WTC11 (cell line): ENCODE data around the gene OTUB1. TPM values are rescaled to one million over a fixed set of nuclear protein-coding genes. Genes with fewer than 3 reads are reported as not detected.

Experiments
- ATAC-seq: fragments of 200-7000 bp; cut with Tn5 transposase; 2 replicates; pipeline ENCODE4 v1.10.0; 2021; ENCODE audit warnings: mild to moderate bottlenecking, moderate library complexity
- CTCF ChIA-PET: fragments of 300-600 bp; sonication (Branson Sonifier 250); formaldehyde crosslinking; loops from one replicate; lab custom pipeline; 2021; ENCODE audit warnings: antibody characterized with exemption; lab: Charles Lee
- POLR2A ChIA-PET: fragments of 350-600 bp; sonication (Branson Sonifier 250); formaldehyde crosslinking; loops from one replicate; lab custom pipeline; 2021; ENCODE audit warnings: antibody characterized with exemption; lab: Charles Lee
- DNase-seq: peaks from one replicate; pipeline ENCODE4 v3.0.0; 2021; ENCODE audit warnings: low spot score
- H3K27ac Mint-ChIP-seq: 2 replicates; pipeline ENCODE4 v1.8.0; 2021; ENCODE audit warnings: mixed read lengths
- H3K27me3 Mint-ChIP-seq: 2 replicates; pipeline ENCODE4 v1.8.0; 2021; ENCODE audit warnings: low read depth, mild to moderate bottlenecking, moderate library complexity, mixed read lengths
- H3K36me3 Mint-ChIP-seq: 2 replicates; pipeline ENCODE4 v1.8.0; 2021; ENCODE audit warnings: mixed read lengths
- H3K4me1 Mint-ChIP-seq: 2 replicates; pipeline ENCODE4 v1.8.0; 2022; ENCODE audit warnings: mixed read lengths
- H3K4me3 Mint-ChIP-seq: 2 replicates; pipeline ENCODE4 v1.8.0; 2021; ENCODE audit warnings: mild to moderate bottlenecking, moderate library complexity, mixed read lengths
- H3K9me3 Mint-ChIP-seq: 2 replicates; pipeline ENCODE4 v1.8.0; 2021; ENCODE audit warnings: mixed read lengths
- ATF1 ChIP-seq: sonication (generic); formaldehyde crosslinking; IDR thresholded peaks from 2 replicates; pipeline ENCODE4 v1.8.1; 2023; ENCODE audit warnings: mild to moderate bottlenecking, moderate library complexity, missing genetic modification reagents
- FOXJ3 ChIP-seq: sonication (generic); formaldehyde crosslinking; IDR thresholded peaks from 2 replicates; pipeline ENCODE4 v1.9.0; 2021; ENCODE audit warnings: missing genetic modification reagents, mild to moderate bottlenecking, borderline replicate concordance
- FOXP1 ChIP-seq: sonication (generic); formaldehyde crosslinking; IDR thresholded peaks from 2 replicates; pipeline ENCODE4 v1.8.0; 2022; ENCODE audit warnings: missing genetic modification reagents, mild to moderate bottlenecking, moderate library complexity, borderline replicate concordance
- GABPB1 ChIP-seq: sonication (generic); formaldehyde crosslinking; IDR thresholded peaks from 2 replicates; pipeline ENCODE4 v1.8.1; 2023; ENCODE audit warnings: mild to moderate bottlenecking, missing genetic modification reagents
- IRF2 ChIP-seq: sonication (generic); formaldehyde crosslinking; IDR thresholded peaks from 2 replicates; pipeline ENCODE4 v1.8.0; 2022; ENCODE audit warnings: low read depth, missing genetic modification reagents, borderline replicate concordance
- NR1H2 ChIP-seq: sonication (generic); formaldehyde crosslinking; IDR thresholded peaks from 2 replicates; pipeline ENCODE4 v1.9.0; 2021; ENCODE audit warnings: mild to moderate bottlenecking, moderate library complexity, missing genetic modification reagents
- PRRX2 ChIP-seq: fragments of 250-450 bp; sonication (Bioruptor Pico); IDR thresholded peaks from 2 replicates; pipeline ENCODE4 v1.8.0; 2021; ENCODE audit warnings: mild to moderate bottlenecking
- RORB ChIP-seq: fragments of 250-450 bp; sonication (Bioruptor Pico); IDR thresholded peaks from 2 replicates; pipeline ENCODE4 v1.9.0; 2021; ENCODE audit warnings: mild to moderate bottlenecking
- TEAD1 ChIP-seq: sonication (generic); formaldehyde crosslinking; IDR thresholded peaks from 2 replicates; pipeline ENCODE4 v1.8.0; 2022; ENCODE audit warnings: mild to moderate bottlenecking, missing genetic modification reagents
- TP53 ChIP-seq: sonication (generic); formaldehyde crosslinking; IDR thresholded peaks from 2 replicates; pipeline ENCODE4 v1.8.1; 2023; ENCODE audit warnings: mild to moderate bottlenecking, missing genetic modification reagents
- total RNA-seq: library from RNA; stranded (reverse); gene quantifications from 3 replicates; pipeline ENCODE4 v1.2.3, GENCODE V29; 2021
- TF ChIP-seq, protein P1 (sequence below): sonication (generic); formaldehyde crosslinking; IDR thresholded peaks from 2 replicates; pipeline ENCODE4 v1.8.0; 2022; ENCODE audit warnings: missing genetic modification reagents
- TF ChIP-seq, protein P2 (sequence below): sonication (generic); formaldehyde crosslinking; IDR thresholded peaks from 2 replicates; pipeline ENCODE4 v1.8.1; 2022; ENCODE audit warnings: missing genetic modification reagents, borderline replicate concordance
- TF ChIP-seq, protein P3 (sequence below): fragments of 250-450 bp; sonication (Bioruptor Pico); conservative IDR thresholded peaks from 2 replicates; pipeline ENCODE4 v1.9.0; 2021; ENCODE audit warnings: mild to moderate bottlenecking
- TF ChIP-seq, protein P4 (sequence below): sonication (generic); formaldehyde crosslinking; IDR thresholded peaks from 2 replicates; pipeline ENCODE4 v1.8.0; 2022; ENCODE audit warnings: mild to moderate bottlenecking, missing genetic modification reagents
- TF ChIP-seq, protein P5 (sequence below): fragments of 250-450 bp; sonication (Bioruptor Pico); IDR thresholded peaks from 2 replicates; pipeline ENCODE4 v1.9.0; 2021; ENCODE audit warnings: mild to moderate bottlenecking, borderline replicate concordance
- TF ChIP-seq, protein P6 (sequence below): sonication (generic); formaldehyde crosslinking; IDR thresholded peaks from 2 replicates; pipeline ENCODE4 v1.8.1; 2023; ENCODE audit warnings: mild to moderate bottlenecking, missing genetic modification reagents, moderate library complexity
- TF ChIP-seq, protein P7 (sequence below): sonication (generic); formaldehyde crosslinking; IDR thresholded peaks from 2 replicates; pipeline ENCODE4 v1.8.1; 2022; ENCODE audit warnings: mild to moderate bottlenecking, missing genetic modification reagents, moderate library complexity, borderline replicate concordance
- TF ChIP-seq, protein P8 (sequence below): sonication (generic); formaldehyde crosslinking; IDR thresholded peaks from 2 replicates; pipeline ENCODE4 v1.8.1; 2022; ENCODE audit warnings: mild to moderate bottlenecking, moderate library complexity, missing genetic modification reagents

OTUB1 gene
- total RNA-seq, 1 experiment from 2014 or later, result 112 TPM

DNA sequence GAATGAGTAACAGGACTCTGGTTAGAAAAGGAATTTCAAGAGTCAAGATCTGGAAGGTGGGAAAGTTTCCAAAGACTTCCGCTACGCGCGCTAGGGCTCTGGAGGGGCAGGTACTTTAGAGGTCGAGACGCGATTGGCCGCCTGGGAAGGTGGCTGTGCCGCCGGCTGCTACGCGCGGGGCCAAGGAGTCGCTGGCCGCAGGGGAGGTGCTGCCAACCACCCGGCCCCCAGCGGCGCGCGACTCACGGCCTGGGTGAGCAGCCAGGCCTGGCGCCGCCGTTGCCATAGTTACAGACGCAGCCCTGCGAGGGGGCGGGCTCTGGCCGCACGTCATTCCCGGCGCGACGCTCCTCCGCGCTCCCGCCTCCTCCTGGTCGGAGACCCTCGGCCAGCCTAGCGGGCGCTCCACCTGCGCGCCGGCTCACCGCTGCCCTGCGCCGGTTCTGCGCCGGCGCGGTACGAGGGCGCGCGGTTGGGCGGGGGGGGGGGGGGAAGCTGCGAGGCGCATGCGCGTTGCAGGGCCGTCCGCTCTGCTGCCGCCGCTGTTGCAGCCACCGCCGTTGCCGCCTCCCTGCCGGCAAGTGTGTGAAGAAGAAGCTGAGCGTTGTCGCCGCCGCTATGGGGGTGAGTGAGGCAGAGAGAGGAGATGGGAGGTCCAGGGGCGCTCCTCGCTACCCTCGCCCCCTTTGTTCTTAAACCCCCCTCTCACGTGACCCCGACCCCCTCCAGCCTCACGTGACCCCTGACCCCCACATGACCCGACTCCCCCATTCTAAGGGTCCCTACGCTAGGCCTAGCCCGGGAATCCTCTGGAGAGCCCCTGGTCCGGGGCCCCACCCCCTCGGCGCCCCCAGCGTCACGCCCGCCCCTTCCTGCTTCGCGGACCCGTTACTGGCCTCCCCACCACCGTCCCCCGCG, 47.5 kb upstream of the OTUB1 start, which contains the start of gene NAA40 (continued):
- TF ChIP-seq ATF1 (CRISPR knock-in tag), result peak; percentile 64; the same call in 1 of the 2 replicates
- no peak for TF ChIP-seq RORB (CRISPR knock-in tag)
- no peak for TF ChIP-seq FOXJ3 (CRISPR knock-in tag)
- TF ChIP-seq, protein P1, sequence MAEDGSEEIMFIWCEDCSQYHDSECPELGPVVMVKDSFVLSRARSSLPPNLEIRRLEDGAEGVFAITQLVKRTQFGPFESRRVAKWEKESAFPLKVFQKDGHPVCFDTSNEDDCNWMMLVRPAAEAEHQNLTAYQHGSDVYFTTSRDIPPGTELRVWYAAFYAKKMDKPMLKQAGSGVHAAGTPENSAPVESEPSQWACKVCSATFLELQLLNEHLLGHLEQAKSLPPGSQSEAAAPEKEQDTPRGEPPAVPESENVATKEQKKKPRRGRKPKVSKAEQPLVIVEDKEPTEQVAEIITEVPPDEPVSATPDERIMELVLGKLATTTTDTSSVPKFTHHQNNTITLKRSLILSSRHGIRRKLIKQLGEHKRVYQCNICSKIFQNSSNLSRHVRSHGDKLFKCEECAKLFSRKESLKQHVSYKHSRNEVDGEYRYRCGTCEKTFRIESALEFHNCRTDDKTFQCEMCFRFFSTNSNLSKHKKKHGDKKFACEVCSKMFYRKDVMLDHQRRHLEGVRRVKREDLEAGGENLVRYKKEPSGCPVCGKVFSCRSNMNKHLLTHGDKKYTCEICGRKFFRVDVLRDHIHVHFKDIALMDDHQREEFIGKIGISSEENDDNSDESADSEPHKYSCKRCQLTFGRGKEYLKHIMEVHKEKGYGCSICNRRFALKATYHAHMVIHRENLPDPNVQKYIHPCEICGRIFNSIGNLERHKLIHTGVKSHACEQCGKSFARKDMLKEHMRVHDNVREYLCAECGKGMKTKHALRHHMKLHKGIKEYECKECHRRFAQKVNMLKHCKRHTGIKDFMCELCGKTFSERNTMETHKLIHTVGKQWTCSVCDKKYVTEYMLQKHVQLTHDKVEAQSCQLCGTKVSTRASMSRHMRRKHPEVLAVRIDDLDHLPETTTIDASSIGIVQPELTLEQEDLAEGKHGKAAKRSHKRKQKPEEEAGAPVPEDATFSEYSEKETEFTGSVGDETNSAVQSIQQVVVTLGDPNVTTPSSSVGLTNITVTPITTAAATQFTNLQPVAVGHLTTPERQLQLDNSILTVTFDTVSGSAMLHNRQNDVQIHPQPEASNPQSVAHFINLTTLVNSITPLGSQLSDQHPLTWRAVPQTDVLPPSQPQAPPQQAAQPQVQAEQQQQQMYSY (CRISPR knock-in tag), result no peak
- TF ChIP-seq, protein P2, sequence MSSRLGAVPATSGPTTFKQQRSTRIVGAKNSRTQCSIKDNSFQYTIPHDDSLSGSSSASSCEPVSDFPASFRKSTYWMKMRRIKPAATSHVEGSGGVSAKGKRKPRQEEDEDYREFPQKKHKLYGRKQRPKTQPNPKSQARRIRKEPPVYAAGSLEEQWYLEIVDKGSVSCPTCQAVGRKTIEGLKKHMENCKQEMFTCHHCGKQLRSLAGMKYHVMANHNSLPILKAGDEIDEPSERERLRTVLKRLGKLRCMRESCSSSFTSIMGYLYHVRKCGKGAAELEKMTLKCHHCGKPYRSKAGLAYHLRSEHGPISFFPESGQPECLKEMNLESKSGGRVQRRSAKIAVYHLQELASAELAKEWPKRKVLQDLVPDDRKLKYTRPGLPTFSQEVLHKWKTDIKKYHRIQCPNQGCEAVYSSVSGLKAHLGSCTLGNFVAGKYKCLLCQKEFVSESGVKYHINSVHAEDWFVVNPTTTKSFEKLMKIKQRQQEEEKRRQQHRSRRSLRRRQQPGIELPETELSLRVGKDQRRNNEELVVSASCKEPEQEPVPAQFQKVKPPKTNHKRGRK (CRISPR knock-in tag), result no peak
- TF ChIP-seq TEAD1 (CRISPR knock-in tag), result no peak
- TF ChIP-seq, protein P3, sequence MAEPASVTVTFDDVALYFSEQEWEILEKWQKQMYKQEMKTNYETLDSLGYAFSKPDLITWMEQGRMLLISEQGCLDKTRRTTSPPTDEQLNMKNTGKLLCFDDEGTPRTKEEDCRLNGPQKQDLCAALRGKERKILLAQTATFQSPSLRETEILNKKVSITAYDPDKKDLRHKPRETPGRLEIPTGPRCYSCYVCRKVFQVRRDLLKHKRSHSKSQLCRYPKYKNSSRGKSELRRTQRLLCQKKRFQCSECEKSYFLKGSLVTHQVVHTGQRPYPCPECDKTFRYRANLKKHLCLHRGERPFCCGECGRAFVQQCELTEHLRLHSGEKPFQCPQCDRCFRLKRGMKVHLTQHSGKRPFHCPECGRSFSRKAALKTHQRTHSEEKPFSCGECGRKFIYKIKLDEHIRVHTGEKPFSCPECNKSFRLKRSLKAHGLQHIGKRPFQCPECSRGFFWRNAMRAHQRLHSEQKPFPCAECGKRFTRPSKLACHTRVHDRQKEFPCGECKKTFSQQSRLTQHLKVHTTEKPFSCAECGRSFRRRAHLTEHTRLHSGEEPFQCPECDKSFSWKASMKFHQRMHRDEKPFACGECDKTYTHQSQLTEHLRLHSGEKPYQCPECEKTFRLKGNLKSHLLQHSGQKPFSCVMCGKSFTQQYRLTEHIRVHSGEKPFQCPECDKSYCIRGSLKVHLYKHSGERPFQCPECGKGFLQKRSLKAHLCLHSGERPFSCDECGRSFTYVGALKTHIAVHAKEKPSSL (CRISPR knock-in tag), result no peak
- peak; percentile 55; the same call in 1 of the 2 replicates for TF ChIP-seq FOXP1 (CRISPR knock-in tag)
- TF ChIP-seq, protein P4, sequence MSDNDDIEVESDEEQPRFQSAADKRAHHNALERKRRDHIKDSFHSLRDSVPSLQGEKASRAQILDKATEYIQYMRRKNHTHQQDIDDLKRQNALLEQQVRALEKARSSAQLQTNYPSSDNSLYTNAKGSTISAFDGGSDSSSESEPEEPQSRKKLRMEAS (CRISPR knock-in tag), result peak; percentile 46; the same call in 1 of the 2 replicates
- TF ChIP-seq IRF2 (CRISPR knock-in tag), result no peak
- no peak for TF ChIP-seq PRRX2 (CRISPR knock-in tag)

DNA sequence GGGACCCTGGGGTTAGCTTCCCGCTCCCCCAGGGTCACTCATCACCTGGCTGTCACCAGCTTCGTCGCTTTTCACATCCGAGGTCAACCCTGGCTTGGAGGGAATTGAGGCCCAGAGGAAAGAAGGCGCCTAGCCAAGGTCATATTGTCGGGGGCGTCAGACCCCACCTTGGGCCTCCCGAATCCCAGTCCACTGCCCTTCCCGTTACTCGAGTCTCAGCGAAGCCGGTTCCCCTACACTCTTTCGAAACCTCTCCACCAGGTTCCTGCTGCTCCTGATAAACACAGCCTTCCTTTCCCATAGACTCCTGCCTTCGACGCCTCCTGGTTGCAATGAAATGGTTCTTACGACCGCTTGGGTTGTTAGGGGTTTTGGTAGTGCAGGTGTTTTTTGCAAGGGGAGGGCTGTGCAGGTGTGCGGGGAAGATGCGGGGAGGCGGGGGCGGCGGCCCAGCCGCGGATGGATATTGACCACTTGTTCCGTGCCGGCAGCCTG, 46.8 kb upstream of the OTUB1 start:
- no peaks in the 10 kb centered on the region for H3K36me3 Mint-ChIP-seq
- no peak for ATAC-seq

More for the DNA sequence above, 46.8 kb upstream of the OTUB1 start:
- Mint-ChIP-seq H3K4me3 (peak overlapping the region; percentile 80), H3K27me3 (peaks cover 5% of the 10 kb centered on the region; the same call in 1 of the 2 replicates), H3K27ac (peak overlapping the region; percentile 85), H3K4me1 (peaks cover 18% of the 10 kb centered on the region), H3K9me3 (no peaks in the 10 kb centered on the region)
- TF ChIP-seq, protein P5, sequence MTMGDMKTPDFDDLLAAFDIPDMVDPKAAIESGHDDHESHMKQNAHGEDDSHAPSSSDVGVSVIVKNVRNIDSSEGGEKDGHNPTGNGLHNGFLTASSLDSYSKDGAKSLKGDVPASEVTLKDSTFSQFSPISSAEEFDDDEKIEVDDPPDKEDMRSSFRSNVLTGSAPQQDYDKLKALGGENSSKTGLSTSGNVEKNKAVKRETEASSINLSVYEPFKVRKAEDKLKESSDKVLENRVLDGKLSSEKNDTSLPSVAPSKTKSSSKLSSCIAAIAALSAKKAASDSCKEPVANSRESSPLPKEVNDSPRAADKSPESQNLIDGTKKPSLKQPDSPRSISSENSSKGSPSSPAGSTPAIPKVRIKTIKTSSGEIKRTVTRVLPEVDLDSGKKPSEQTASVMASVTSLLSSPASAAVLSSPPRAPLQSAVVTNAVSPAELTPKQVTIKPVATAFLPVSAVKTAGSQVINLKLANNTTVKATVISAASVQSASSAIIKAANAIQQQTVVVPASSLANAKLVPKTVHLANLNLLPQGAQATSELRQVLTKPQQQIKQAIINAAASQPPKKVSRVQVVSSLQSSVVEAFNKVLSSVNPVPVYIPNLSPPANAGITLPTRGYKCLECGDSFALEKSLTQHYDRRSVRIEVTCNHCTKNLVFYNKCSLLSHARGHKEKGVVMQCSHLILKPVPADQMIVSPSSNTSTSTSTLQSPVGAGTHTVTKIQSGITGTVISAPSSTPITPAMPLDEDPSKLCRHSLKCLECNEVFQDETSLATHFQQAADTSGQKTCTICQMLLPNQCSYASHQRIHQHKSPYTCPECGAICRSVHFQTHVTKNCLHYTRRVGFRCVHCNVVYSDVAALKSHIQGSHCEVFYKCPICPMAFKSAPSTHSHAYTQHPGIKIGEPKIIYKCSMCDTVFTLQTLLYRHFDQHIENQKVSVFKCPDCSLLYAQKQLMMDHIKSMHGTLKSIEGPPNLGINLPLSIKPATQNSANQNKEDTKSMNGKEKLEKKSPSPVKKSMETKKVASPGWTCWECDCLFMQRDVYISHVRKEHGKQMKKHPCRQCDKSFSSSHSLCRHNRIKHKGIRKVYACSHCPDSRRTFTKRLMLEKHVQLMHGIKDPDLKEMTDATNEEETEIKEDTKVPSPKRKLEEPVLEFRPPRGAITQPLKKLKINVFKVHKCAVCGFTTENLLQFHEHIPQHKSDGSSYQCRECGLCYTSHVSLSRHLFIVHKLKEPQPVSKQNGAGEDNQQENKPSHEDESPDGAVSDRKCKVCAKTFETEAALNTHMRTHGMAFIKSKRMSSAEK (CRISPR knock-in tag), result no peak
- TF ChIP-seq TP53 (CRISPR knock-in tag), result no peak
- TF ChIP-seq, protein P6, sequence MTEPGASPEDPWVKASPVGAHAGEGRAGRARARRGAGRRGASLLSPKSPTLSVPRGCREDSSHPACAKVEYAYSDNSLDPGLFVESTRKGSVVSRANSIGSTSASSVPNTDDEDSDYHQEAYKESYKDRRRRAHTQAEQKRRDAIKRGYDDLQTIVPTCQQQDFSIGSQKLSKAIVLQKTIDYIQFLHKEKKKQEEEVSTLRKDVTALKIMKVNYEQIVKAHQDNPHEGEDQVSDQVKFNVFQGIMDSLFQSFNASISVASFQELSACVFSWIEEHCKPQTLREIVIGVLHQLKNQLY (CRISPR knock-in tag), result no peak
- TF ChIP-seq, protein P7, sequence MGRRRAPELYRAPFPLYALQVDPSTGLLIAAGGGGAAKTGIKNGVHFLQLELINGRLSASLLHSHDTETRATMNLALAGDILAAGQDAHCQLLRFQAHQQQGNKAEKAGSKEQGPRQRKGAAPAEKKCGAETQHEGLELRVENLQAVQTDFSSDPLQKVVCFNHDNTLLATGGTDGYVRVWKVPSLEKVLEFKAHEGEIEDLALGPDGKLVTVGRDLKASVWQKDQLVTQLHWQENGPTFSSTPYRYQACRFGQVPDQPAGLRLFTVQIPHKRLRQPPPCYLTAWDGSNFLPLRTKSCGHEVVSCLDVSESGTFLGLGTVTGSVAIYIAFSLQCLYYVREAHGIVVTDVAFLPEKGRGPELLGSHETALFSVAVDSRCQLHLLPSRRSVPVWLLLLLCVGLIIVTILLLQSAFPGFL, result no peak
- no peak for TF ChIP-seq GABPB1 (CRISPR knock-in tag)
- TF ChIP-seq, protein P8, sequence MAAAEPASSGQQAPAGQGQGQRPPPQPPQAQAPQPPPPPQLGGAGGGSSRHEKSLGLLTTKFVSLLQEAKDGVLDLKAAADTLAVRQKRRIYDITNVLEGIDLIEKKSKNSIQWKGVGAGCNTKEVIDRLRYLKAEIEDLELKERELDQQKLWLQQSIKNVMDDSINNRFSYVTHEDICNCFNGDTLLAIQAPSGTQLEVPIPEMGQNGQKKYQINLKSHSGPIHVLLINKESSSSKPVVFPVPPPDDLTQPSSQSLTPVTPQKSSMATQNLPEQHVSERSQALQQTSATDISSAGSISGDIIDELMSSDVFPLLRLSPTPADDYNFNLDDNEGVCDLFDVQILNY (CRISPR knock-in tag), result no peak
- TF ChIP-seq NR1H2 (CRISPR knock-in tag), result no peak
- ChIA-PET CTCF (interaction anchor here (0.5 to 3.6 kb wide), 12 partner anchors 13 to 1985 kb away, joined by 3 to 21 read pairs (median 3); partner anchors contain the start of gene ZFTA), POLR2A (interaction anchor here (0.6 to 1.5 kb wide), 2 partner anchors 20 to 22 kb away, joined by 3 to 8 read pairs; partner anchors contain the start of gene RCOR2)
- DNase-seq, result no peak
